GM19238 (cell line): ENCODE data around the gene NDUFV2.
"Not testable (repeated sequence)": the region's sequence is repeated elsewhere in the genome, so short reads cannot be mapped to it uniquely, and the experiment has no call there.

Experiments
- DNase-seq: peaks from one replicate; pipeline ENCODE4 v3.0.0; 2011; ENCODE audit warnings: low spot score; ENCODE audit not compliant: insufficient read length

NDUFV2 gene

GRCh38 chr18:9150121-9150520 is 47.6 kb downstream of the NDUFV2 start:
- DNase-seq: no peak

DNA sequence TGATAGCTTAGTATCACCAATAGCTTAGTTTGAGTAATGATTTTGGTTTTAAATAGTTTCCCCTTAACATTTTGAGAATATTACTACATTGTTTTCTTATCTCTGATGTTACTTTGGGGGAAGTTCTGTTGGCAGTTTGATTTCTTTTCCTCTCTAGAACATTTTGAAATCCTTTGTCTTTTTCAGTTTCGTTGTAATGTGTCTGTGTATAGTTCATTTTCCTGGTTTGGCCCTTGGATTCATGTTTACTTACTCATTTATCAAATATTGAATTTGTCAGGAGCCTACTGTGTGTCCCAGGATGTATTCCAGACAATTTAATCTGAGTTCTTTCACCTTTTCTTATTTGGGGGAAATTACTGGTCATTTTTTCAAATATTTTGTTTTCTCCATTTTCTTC is 50.8 kb downstream of the NDUFV2 start:
- no peak for DNase-seq

DNA sequence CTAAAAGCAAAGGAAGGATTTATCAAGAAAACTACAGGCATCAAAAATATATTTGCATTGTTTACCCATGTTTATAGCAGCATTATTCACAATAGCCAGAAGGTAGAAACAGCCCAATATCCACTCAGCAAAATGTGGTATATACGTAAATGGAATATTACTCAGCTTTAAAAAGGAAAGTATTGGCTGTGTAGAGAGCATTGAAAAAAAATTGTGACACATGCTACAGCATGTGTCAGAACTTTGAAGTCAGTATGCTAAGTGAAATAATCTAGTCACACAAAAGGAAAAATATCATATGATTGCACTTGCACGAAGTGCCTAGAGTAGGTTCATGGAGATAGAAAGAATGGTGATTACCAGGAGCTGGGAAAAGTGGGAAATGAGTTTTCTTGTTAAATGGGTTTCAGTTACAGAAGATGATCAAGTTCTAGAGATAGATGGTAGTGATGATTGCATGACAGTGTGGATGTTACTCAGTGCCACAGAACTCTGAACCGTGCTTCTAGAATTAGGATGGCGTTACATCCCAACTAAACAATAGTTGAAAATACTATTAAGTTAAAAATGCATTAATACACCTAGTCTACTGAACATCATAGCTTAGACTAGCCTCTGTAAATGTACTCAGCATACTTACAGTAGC is 54.2 kb downstream of the NDUFV2 start:
- no peak for DNase-seq

DNA sequence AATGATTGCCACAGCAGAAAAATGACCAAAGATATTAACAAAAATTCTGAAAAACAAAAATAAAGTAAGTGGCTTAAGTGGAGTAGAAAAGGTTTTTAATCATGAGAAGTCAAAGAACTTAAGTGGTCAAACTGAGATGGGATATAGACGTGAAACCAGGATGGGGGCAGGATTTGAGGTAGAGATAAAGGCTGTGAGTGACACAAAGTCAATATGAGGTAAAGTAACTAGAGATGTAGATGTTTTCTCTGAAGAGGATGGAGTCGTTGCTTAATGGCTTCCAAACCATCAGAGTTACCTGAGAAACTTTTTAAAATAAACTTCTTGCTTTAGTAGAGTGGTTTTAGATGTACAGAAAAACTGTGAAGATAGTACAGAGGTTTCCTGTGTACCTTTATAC is 55.3 kb downstream of the NDUFV2 start:
- DNase-seq: no peak

GRCh38 chr18:9160014-9160413 is 57.5 kb downstream of the NDUFV2 start:
- no peak for DNase-seq

GRCh38 chr18:9162663-9163062 is 60.2 kb downstream of the NDUFV2 start:
- DNase-seq: not testable (repeated sequence)

DNA sequence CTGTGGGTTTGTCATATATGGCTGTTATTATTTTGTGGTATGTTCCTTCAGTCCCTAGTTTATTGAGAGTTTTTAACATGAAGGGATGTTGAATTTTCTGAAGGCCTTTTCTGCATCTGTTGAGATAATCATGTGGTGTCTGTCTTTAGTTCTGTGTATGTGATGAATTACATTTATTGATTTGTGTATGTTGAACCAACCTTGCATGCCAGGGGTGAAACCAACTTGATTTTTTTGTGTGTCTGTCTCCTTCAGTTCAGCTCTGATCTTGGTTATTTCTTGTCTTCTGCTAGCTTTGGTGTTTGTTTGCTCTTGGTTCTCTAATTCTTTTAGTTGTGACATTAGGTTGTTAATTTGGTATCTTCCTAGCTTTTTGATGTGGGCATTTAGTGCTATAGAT is 61.6 kb downstream of the NDUFV2 start:
- DNase-seq: not testable (repeated sequence)

DNA sequence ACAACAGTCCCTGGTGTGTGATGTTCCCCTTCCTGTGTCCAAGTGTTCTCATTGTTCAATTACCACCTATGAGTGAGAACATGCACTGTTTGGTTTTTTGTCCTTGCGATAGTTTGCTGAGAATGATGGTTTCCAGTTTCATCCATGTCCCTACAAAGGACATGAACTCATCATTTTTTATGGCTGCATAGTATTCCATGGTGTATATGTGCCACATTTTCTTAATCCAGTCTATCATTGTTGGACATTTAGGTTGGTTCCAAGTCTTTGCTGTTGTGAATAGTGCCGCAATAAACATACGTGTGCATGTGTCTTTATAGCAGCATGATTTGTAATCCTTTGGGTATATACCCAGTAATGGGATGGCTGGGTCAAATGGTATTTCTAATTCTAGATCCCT is 63.4 kb downstream of the NDUFV2 start:
- DNase-seq: not testable (repeated sequence)

GRCh38 chr18:9169515-9169914 is 67.0 kb downstream of the NDUFV2 start:
- not testable (repeated sequence) for DNase-seq

DNA sequence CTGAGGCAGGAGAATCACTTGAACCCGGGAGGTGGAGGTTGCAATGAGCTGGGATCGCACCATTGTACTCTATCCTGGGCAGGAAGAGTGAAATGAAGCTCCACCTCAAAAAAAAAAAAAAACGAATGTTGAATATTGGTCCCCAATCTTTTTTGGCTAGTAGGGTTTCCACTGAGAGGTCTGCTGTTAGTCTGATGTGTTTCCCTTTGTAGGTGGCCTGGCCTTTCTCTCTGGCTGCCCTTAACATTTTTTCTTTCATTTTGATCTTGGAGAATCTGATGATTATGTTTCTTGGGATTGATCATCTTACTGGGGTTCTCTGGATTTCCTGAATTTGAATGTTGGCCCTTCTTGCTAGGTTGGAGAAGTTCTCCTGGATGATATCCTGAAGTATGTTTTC is 69.4 kb downstream of the NDUFV2 start:
- DNase-seq: not testable (repeated sequence)

DNA sequence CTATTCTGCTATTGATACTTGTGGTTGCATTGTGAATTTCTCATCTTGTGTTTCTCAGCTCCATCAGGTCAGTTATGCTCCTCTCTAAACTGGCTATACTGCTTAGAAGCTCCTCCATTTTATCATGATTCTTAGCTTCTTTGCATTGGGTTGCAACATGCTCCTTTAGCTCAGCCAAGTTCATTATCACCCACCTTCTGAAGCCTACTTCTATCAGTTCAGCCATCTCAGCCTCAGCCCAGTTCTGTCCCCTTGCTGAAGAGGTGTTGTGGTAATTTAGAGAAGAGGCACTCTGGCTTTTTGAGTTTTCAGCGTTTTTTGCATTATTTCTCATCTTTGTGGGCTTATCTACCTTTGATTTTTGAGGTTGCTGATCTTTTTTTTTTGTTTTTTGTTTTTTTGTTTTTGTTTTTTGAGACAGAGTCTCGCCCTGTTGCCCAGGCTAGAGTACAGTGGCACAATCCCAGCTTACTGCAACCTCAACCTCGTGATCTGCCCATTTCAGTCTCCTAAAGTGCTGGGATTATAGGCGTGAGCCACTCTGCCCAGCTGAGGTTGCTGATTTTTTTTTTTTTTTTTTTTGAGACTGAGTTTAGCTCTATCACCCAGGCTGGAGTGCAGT is 70.1 kb downstream of the NDUFV2 start:
- no peak for DNase-seq

GRCh38 chr18:9173770-9174233 is 71.3 kb downstream of the NDUFV2 start:
- DNase-seq: peak; percentile 3

GRCh38 chr18:9174302-9174701 is 71.8 kb downstream of the NDUFV2 start:
- no peak for DNase-seq

GRCh38 chr18:9175115-9175514 is 72.6 kb downstream of the NDUFV2 start:
- no peak for DNase-seq

- DNase-seq: no peak
Observed at GRCh38 chr18:9177031-9177430, 74.5 kb downstream of the NDUFV2 start.

DNA sequence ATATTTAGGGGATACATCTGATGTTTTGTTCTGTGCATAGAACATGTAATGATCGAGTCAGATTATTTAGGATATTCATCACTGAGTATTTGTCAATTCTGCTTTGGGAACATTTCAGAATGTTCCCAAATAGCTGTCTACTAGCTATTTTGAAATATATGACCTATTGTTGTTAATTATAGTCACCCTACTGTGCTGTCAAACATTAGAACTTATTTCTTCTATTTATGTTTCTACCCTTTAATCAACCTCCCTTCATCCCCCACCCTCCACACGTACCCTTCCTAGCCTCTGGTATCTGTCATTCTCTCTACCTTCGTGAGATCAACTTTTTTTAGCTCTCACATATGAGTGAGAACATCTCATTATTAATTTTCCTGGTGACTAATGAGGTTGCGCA is 75.0 kb downstream of the NDUFV2 start:
- no peak for DNase-seq

- no peak for DNase-seq
Observed at GRCh38 chr18:9178557-9178956, 76.1 kb downstream of the NDUFV2 start.

GRCh38 chr18:9181275-9181674 is 78.8 kb downstream of the NDUFV2 start:
- DNase-seq: no peak

DNA sequence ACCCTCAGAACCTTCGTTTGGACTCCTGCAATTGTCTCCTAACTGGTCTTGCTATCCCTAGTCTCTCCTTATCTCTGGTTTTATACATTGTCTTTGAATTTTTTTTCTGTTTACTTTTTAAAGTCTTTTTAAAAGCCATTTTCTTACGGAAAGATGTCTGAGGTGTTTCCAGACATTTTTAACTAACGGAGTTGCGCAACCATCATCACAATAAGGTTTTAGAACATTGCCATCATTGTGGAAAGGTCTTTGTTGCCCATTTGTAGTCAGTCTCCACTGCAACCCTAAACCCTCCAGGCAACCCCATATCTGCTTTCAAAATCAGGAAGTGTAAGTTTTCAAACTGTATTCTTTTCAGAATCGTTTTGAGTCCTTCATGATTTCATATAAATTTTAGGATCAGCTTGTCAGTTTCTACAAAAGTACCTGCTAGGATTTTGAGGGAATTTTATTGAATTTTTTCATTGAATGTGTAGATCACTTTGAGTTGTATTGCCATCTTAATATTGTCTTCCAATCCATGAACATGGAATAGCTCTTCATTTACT is 80.4 kb downstream of the NDUFV2 start:
- no peak for DNase-seq
